ENCODE results near the gene EDEM2. TPM values are rescaled to one million over a fixed set of nuclear protein-coding genes. Genes with fewer than 3 reads are reported as not detected.

EDEM2 gene
- total and polyA plus RNA-seq, 2 of the 13 experiments (the other 11 are each of a cell fraction or from before 2014, with no cell fraction given) = 33.1 to 46.9 TPM

GRCh38 chr20:35092524-35093266, 54.4 kb downstream of the EDEM2 start, which contains the start of gene TRPC4AP (continued):
- TF ChIP-seq BRD4 (CRISPR knock-in tag; IDR thresholded peaks at IDR 0.05) (peak; percentile 70), NR2F6 (IDR thresholded peaks at IDR 0.05) (peak; percentile 42; the same call in 1 of the 2 replicates), NR2F6 (CRISPR knock-in tag; IDR thresholded peaks at IDR 0.05) (peak; percentile 62), PAF1 (CRISPR knock-in tag; IDR thresholded peaks at IDR 0.05) (no peak), ZNF710 (CRISPR knock-in tag; IDR thresholded peaks at IDR 0.05; ENCODE audit: borderline replicate concordance) (peak; percentile 95), ZNF572 (CRISPR knock-in tag; IDR thresholded peaks at IDR 0.05) (peak; percentile 98), NFE2 (CRISPR knock-in tag; IDR thresholded peaks at IDR 0.05) (0 out of 2 replicates have a peak, but pooled peaks have one; percentile 45), RELA (CRISPR knock-in tag; IDR thresholded peaks at IDR 0.05) (peak; percentile 30; the same call in 1 of the 2 replicates), MNT (IDR thresholded peaks at IDR 0.05) (peak; percentile 83), HMGA1 (CRISPR knock-in tag; conservative IDR thresholded peaks at IDR 0.05) (no peak), ZNF674 (CRISPR knock-in tag; IDR thresholded peaks at IDR 0.05; ENCODE audit: low read depth) (peak; percentile 48), ONECUT2 (CRISPR knock-in tag; IDR thresholded peaks at IDR 0.05) (peak; percentile 64), ERF (CRISPR knock-in tag; IDR thresholded peaks at IDR 0.05) (peak; percentile 96), ZNF781 (CRISPR knock-in tag; IDR thresholded peaks at IDR 0.05; ENCODE audit: borderline replicate concordance, not compliant biosample characterization) (peak; percentile 98), FOXM1 (CRISPR knock-in tag; IDR thresholded peaks at IDR 0.05) (peak; percentile 78), BHLHE40 (IDR thresholded peaks at IDR 0.05; ENCODE audit: low read length) (peak; percentile 86), REST (IDR thresholded peaks at IDR 0.05; ENCODE audit: borderline replicate concordance in 1 of 2, low read depth in 1 of 2, low read length in 2 of 2) (peak in 1 of 2 experiments; percentile 74; a peak in 2 of 4 replicates), RBM22 (optimal IDR thresholded peaks at IDR 0.05; ENCODE audit: low read length) (peak; percentile 55), HIC2 (CRISPR knock-in tag; IDR thresholded peaks at IDR 0.05; ENCODE audit: low read depth) (peak; percentile 87; the same call in 1 of the 2 replicates), ZNF879 (CRISPR knock-in tag; IDR thresholded peaks at IDR 0.05) (peak; percentile 72)

All from HepG2 (cell line).